Activated CD8-positive, alpha-beta memory T cell treated with anti-CD3 and anti-CD28 coated beads, Interleukin-2, amount 50 U/mL, for 1 hour (primary cell): Measurements from ENCODE around the gene ABTB2.

Source experiments
- DNase-seq: peaks from one replicate; pipeline ENCODE4 v3.0.0-alpha.2; 2020; ENCODE audit errors: extremely low read depth

ABTB2 gene

DNA sequence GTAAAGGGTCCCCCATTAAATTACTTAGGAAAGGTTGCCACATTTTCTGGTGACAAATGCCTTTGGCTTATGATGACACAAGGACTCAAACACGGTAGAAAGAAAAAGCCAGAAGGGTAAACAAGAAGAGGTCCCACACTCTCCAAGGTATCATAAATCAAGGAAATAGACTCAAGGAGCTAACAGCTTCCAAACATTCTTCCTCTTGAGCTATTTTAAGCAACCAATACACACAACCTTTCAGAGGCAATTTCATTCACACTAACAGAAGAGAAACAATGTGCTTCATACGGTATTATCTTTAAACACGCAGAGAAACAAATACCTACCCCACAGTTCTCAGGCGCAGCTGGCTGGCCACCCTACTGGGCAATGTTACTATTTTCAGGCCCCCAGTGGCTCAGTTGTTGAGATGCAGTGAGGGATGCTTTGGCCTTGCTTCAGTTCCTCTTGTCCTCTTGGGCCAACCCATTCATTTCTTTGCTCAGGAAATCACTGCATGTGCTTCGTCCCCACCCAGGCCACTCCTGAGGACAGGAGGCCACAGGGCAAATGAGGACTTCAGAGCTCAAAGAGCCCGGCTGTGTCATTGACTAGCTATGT is 15.8 kb downstream of the ABTB2 start:
- DNase-seq, result no peak

DNA sequence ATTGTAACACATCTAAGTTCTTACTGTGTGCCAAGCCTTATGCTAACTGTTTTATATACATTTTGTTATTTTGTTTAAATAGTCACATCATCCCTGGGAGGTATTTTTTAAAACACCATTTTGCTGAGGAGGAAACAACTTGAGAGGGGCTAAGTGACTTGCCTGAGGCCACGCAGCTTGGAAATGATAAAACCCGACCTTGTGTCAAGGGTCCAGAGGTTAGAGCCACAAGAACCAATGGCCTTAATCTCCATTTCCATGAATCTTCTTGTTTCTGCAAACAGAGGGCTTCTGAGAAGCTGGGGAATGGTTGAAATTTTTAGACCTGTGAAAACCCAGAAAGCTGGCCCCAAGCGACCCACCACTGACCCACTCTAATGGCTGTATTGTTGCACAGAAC is 16.7 kb downstream of the ABTB2 start:
- no peak for DNase-seq

DNA sequence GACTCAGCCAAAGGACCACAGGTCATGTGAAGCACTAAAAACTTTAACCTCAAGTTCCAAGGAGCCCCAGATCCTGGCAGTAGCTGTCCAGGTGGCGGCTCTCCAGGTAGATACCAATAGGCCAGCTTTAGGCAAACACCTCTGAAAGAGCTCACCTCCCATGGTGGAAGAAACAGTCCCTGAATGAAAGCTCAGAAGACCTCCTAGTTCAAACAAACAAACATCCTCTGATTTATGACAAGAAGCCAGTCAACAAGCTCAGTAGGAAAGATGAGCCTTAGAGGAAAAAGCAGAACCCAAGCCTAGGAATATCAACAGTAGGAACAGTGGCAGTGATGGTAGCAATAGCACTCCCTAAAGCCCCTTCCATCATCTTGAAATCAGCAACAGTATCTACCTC is 17.2 kb downstream of the ABTB2 start:
- DNase-seq, result no peak

DNA sequence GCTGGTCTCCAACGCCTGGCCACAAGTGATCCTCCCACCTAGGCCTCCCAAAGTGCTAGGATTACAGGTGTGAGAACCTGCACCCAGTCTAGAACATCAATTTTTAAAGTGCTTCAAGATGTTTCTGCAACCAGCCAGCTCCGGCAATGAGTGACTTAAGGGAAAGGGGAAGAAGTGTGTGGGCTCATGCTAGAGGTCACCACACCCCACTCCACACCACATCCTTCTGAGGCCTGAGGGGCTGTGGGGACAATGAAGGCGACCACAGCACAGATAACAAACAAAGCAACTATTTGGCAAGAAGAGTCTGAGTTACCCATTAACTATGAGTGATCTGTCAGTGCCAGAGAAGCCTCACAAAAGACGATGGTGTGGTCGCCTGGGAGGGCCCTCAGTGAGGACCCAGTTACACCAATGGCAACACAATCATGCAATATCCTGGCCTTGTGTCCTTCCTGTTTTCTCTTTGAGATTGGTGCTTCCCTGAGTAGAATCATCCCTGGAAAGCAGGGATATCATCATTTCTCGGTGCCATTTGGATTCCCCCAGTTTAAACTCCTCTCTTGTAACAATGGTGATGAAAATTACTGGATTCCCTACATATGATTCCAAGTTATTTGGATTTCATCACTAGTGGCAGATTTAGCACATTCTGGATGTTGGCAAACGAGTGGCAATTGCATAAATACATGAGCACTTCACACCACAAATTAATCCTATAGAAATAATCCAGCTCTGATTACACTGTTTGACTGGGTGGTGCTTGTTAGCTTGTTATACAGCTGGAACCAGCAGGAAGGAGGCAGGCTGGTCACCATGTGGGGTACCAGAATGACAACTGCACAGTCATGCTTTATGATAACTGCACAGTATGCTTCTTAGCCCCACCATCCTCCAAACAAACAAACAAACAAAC is 18.4 kb downstream of the ABTB2 start:
- no peak for DNase-seq

DNA sequence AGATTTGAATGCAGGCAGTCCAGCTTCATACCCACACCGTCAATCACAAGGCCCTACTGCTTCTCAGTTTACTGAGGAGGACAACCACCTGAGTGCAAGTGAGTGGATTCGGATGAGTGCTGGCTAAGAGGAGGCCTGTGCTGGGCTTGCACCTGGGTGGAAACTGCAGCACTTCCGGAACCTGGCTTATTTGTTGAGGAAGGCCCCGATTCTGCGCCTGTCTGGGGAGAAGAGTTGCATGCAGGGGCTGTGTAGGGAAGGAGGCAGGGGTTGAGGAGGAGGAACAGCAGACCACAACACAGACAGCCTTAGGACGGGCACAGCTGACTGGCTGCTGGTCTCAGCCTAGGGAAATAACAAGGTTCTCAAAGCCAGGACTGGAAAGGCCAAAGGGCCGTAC is 20.8 kb downstream of the ABTB2 start:
- no peak for DNase-seq

DNA sequence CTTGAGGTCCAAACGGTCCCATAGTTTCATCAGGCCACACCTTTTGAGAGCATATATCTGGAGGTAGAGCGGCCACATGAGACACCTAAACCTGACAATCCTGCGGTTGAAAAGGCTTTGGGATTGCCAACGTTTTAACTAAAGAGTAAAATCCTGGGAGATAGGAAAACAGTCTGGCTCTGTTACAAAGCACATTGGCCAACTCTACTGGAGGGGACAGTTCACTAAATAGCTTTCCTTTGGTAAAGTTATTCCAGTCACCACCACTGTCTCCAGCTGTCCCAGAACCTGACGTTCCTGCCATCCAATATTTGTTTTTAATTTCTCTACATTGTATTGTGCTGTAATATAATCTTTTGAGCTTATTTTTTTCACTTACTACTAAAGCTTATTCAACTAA is 22.0 kb downstream of the ABTB2 start:
- no peak for DNase-seq

DNA sequence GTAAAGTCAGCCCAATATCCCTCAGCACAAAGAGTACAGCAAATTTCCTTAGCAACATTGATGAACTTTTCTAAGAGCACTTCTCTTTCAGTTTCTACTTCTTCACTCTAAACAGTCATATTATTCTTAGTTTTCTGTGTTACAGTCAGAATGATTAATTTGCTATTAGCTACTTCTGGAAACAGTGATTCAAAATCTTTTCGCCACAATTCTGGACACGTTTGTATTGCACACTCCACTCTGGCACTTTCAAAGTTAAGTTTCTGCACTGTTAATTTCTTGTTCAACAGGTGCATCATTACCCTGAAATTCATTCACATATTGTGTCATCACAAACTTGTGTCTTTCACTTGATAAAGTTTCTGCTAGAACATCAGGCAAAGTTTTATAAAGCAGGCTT is 22.5 kb downstream of the ABTB2 start:
- no peak for DNase-seq

DNA sequence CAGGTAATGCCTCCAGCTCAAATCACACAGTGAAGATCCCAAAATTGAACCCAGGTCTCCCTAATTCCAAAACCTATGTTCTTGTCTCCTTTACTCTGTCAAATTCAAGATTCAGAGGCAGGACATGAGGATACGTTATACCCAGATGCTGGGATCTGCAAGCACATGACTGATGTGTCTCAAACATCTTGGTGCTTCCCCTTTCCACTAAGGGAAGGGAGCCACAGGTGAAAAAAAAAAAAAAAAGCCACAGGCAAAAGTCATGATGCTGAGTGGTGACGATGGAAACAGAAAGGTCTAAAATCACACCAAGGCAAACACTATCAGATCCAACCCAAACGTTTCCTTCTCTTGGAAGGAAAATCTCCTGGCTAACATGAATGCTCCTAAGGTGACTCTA is 24.0 kb downstream of the ABTB2 start:
- no peak for DNase-seq

DNA sequence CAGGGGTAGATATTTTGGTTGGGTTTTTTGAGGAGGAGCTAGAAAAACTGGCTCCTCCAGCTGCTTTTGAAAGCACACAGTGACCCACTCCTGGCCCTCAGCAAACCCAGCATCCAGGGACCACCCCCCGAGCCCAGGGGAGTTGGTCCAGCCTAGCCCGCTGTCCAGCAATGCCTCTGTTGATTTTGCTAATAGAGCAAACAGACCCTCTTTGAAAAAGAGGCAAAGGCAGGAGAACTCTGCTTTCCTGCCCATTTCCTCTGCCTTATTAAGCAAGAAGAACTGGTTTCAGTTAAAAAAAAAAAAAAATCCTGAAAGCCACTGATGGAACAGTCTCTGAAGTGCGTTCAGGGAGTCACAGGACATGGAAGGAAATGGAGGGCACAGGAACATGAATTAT is 25.3 kb downstream of the ABTB2 start:
- no peak for DNase-seq

DNA sequence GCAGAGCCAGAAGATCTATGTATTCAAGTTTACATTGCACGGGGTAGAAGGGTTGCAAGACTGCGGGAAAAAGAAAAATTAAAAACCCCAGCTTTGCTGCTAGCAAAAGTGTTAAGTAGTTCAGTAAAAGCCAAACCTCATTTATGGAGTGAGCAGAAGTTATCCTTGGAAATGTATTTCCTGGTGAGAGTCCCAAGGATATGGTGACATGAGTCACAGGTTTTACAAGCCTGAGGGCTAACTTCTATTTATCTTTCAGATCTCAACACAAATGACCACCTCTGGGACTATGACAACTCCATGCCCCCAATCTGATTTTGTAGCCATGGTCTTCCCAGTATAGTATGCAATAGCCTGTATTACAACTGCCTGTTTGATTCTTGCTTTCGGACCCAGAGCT is 26.1 kb downstream of the ABTB2 start:
- no peak for DNase-seq

DNA sequence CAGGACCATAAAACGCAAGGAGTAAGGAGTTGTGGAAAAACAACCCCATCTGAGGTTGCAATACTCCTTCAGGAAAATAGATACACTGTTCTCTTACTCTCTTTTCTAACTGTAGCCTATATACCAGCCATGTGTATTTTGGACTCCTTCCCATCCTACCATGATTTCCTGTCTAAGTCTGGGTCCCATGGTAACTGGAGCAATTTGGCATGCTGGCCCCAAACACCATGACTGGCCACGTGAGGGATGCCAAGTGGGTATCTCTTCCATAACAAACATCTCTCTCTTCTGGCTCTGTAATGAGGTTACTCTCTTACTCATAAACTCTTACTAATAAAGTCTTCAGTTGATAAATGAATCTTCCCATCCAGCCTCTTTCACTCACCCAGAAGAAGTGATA is 26.5 kb downstream of the ABTB2 start:
- no peak for DNase-seq

DNA sequence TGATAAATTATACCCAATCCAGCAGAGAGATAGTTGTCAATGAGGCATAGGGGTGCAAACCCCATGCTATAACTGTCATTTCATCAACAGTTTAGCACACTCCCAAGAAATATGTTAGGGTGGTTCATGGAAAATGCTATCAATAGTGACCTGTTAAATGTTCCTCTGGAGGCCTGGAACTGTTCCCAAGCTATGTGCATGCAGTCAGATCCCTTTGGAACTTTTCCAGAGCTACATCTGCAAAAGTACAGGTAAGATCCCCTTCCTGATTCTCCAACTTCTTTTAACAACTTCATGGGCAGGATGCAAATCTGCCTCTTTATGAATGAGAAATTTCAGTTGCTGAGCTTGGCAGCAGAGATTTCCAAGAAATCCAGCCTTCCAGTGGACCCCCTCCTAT is 27.2 kb downstream of the ABTB2 start:
- no peak for DNase-seq

DNA sequence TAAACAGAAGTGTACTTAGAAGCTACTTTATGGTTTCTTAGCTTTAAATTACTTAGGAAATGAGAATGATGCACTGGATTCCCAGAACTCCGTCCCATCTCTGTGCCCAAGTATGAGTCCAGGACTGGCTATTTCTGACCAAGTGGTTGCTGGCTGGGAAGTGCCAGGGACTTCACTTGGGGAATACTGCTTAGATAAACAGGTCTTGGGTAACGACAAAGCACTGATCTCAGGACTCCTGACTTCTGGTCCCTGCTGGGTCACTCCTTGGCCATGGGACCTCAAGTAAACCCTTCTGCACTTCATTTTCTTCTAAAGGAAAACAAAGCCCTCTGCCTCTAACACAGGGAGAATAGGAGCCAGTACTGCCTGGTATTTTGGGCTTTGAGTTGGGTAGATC is 27.9 kb downstream of the ABTB2 start:
- DNase-seq, result no peak

DNA sequence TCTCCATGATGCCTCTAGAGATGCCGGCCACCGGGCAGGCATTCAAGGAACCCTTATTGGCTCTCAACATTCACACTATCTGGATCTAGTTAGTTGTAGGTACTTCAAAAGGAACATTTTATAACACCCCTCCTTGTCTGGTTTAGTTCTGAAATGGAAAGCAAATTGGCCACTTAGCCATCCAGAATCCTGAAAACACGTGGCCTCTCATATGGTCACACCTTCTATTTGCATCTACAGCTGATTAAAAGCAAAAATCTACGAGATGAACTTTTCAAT is 29.2 kb downstream of the ABTB2 start:
- DNase-seq, result no peak

DNA sequence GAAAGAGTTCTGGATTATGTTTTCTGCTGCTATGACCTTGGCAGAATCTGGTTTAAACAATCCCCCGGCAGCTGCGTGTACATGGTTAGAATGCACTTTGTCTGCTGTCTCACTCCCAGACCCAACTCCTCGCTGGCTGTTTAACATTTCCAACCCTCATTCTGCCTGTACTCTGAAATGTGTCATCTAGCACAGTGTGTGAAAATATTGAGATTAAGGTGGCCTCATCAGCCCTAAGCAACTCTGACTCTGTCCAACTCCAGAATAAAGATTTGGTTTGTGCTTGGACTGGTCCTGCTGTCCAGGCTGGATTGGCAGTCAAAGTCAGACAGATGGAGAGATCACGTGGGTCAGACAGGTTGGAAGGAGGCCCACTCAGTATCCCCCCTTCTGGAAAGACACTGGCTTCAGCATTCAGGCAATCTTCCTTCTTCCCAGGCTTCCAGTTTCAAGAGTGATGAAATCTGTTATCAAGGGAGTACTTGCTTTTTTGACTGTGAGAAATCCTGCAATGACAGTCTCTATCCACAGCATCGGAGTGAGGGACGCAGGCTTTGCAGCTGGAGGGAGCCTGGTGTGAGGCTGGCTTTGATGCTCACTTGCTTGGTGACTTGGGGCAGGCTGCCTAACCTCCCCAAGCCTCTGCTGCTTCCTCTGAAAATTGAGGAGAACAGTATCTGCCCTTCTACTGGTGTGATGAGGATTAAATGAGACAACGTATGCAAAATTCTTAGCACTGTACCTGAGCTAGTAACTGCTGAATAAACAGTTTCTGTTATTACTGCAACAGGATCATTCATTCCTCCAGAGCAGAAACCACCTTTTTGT is 29.8 kb downstream of the ABTB2 start:
- DNase-seq, result no peak

DNA sequence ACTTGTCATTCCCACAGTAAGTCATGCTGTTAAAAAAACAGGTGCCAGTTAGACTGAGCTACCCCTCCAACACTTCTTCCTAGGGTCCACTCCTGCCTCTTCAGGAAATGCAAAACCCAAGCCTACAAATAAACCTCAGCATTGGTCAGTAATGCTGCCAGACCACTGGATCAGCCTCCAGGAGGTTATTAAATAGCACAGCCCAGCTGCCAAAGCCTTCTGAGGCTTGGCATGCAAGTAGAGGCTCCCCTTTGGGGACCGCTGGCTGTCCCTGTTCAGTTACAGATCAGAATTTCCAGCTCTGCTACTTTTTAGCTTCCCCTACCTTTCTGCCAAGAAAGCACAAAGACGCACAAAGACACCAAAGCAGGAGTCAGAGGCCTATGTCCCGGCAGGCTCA is 33.3 kb downstream of the ABTB2 start:
- DNase-seq, result no peak

DNA sequence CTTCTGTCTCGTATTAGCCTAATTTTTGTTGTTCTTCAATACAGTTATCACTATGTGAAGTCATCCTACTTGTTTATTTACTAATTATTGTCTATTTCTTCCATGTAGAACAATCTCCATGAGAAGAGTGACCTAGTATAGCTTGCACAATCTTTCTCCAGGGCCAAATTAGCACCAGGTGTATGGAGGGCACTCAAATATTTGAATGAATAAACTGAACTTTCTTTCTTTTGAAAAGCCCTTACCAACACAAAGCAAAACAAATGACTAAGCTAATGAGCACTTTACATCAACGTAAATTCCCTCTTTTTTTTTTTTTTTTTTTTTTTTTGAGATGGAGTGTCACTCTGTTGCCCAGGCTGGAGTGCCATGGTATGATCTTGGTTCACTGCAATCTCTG is 34.2 kb downstream of the ABTB2 start:
- no peak for DNase-seq

DNA sequence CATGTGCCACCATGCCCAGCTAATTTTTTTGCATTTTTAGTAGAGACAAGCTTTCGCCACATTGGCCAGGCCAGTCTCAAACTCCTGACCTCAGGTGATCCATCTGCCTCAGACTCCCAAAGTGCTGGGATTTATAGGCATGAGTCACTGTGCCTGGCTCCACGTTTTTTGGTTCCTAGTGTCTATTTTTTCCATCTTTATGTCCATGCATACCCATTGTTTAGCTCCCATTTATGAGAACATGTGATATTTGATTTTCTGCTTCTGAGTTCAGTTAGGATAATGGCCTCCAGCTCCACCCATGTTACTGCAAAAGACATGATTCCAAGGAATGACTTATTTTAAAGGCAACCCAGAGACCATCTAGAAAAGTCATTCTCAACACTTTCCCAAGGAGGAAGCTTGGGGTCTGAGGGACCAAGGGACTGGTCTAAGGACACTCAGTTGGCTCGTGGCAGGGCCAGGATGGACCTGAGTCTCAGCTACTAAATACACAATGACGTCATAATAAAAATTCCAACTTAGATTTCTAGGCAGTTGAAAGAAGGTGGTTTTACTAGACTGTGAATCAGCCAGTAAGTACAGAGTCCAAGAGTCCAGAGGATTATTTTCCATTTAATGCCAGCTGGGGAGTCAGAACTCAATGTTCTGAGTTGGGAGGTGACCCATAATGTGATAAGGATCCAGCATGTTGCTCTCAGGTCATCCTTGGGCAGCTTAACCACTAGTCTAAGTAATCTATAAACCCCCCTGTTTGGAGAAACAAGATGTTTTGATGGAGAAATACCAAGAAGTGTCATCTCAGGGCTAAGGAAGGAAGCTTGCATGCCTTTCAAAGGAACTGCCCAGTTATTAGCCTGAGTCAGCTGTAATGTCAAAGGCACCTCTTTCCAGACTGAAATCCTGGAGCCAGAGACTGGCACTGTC is 39.4 kb downstream of the ABTB2 start:
- no peak for DNase-seq

DNA sequence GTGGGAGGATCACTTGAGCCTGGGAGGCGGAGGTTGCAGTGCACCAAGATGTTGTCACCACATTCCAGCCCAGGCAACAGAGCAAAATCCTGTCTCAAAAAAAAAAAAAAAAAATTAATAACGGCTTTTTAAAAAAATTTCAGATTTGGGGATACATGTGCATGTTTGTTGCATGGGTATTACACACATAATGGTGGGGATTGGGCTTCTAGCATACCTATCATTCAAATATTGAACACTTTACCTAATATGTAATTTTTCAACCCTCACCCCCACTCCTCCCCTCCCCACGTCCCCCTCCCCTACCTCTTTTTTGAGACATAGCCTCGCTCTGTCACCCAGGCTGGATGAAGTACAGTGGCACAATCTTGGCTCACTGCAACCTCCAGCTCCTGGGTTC is 40.1 kb downstream of the ABTB2 start:
- DNase-seq, result no peak

DNA sequence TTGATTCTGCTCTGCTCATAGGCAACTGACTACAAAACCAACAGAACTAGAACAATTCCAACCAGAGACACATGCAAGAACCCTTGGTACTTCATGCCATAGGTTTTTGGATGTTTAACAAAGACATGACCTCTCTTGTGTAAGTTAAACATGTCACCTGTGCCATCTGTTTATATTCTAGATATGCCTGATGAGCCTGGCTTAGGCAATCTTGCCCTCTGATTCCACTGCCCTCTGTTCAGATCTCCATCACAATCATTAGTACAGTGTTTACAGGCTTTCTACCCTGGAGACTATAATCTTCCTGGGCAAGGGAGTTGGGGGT is 40.8 kb downstream of the ABTB2 start:
- DNase-seq, result no peak

DNA sequence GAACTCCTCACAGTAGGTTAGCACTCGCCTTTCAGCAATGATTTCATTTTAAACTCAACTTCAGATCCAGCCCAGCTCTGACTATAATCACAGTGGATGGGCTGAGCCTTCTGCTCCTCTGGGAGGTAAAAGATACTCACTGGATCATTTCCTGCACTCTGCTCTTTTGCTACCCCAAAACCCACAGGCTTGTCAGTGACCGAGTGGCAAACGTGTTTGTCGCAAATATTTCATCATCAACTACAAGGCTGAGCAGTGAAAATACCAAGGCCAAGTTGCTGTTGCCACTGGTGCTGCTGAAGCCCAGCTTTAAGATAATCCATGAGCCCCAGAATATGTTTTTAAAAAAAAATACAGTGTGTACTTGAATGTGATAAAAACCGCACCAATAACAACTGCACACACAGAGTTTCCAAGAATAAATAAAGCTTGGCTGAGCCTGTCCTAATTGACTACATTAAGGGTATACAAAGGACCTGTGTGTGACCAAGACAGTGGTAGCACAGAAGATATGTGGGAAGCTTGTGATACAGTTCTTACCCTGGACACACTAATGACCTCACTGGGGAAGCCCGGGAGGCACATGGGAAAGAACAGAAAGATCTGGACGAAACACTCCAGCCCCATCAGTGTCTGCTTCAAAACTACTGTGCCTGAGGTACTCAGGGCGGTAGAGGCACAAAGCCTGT is 41.3 kb downstream of the ABTB2 start:
- DNase-seq, result no peak
